MCF 10A (cell line): ENCODE data around the gene CDC42SE2. TPM values are rescaled to one million over a fixed set of nuclear protein-coding genes. Genes with fewer than 3 reads are reported as not detected.

Source experiments
- Bru-seq: library from RNA; stranded (reverse); fragments of 400-500 nt; gene quantifications from one replicate; lab custom pipeline; 2021; lab: Mats Ljungman, UMichigan
- BruChase-seq, 2 experiments: library from RNA; stranded (reverse); fragments of 400-500 nt; gene quantifications; one replicate each; lab custom pipeline; 2021; lab: Mats Ljungman, UMichigan
- BruUV-seq: library from RNA; stranded (reverse); fragments of 400-500 nt; replicated peaks from 2 replicates; lab custom pipeline; 2021; lab: Mats Ljungman, UMichigan
- CTCF ChIA-PET: fragments of 300-600 bp; sonication (Branson Sonifier 250); formaldehyde crosslinking; extraction: SDS; loops from one replicate; lab custom pipeline; 2021; ENCODE audit warnings: antibody characterized with exemption, inconsistent platforms; lab: Yijun Ruan, JAX
- POLR2A ChIA-PET: fragments of 300-600, 350-650 bp; sonication (Branson Sonifier 250); formaldehyde crosslinking; extraction: SDS; loops from one replicate; lab custom pipeline; 2020; ENCODE audit warnings: antibody characterized with exemption, inconsistent platforms; lab: Yijun Ruan, JAX
- DNase-seq: peaks from one replicate; pipeline ENCODE4 v3.0.0-alpha.2; 2018; ENCODE audit not compliant: unreplicated experiment
- H3K27ac Mint-ChIP-seq: one replicate; pipeline ENCODE4 v1.8.0; 2022; ENCODE audit warnings: mild to moderate bottlenecking, low read depth, mixed read lengths; ENCODE audit not compliant: unreplicated experiment
- H3K27me3 Mint-ChIP-seq: one replicate; pipeline ENCODE4 v1.8.0; 2022; ENCODE audit warnings: mixed read lengths; ENCODE audit not compliant: insufficient read depth, unreplicated experiment
- H3K36me3 Mint-ChIP-seq: one replicate; pipeline ENCODE4 v1.8.0; 2022; ENCODE audit warnings: mild to moderate bottlenecking, moderate library complexity, mixed read lengths; ENCODE audit not compliant: insufficient read depth, unreplicated experiment
- H3K4me1 Mint-ChIP-seq: one replicate; pipeline ENCODE4 v1.8.0; 2022; ENCODE audit warnings: mixed read lengths; ENCODE audit not compliant: insufficient read depth, unreplicated experiment
- H3K4me3 Mint-ChIP-seq: one replicate; pipeline ENCODE4 v1.8.0; 2022; ENCODE audit warnings: mild to moderate bottlenecking, moderate library complexity, mixed read lengths; ENCODE audit not compliant: unreplicated experiment
- H3K9me3 Mint-ChIP-seq: one replicate; pipeline ENCODE4 v1.8.0; 2022; ENCODE audit warnings: mixed read lengths; ENCODE audit not compliant: unreplicated experiment
- intact Hi-C: fragments of 100-400 bp; cut with micrococcal nuclease; formaldehyde crosslinking; loops from 2 replicates; pipeline ENCODE4 v1.14.1; 2022
- long read RNA-seq: library from polyadenylated mRNA; stranded (forward); transcript quantifications from one replicate; pipeline ENCODE4 v2.0.0, GENCODE V29; 2022
- total RNA-seq: library from RNA; stranded (reverse); gene quantifications from 2 replicates; pipeline ENCODE4 v1.2.3, GENCODE V29; 2022
- TF ChIP-seq, protein P1 (sequence below): fragments of 200-600 bp; IDR thresholded peaks from one replicate; pipeline ENCODE4 v1.8.0; 2022; ENCODE audit warnings: antibody characterized with exemption, mild to moderate bottlenecking; ENCODE audit not compliant: unreplicated experiment

CDC42SE2 gene, protein sequence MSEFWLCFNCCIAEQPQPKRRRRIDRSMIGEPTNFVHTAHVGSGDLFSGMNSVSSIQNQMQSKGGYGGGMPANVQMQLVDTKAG
- total RNA-seq: 71.0 and 96.4 TPM in 2 replicates
- percentile 94 among the genes with signal in this experiment for Bru-seq, nascent RNA
- BruChase-seq, experiment 1, labeled RNA remaining after a 6-hour chase: percentile 92 among the genes with signal in this experiment
- BruChase-seq, experiment 2, labeled RNA remaining after a 2-hour chase: percentile 90 among the genes with signal in this experiment
- long read RNA-seq, full-length matches to known transcripts: 62 of 242 reads
- long read RNA-seq, partial matches to known transcripts: 9 of 242 reads
- long read RNA-seq, other reads (novel, unspliced or antisense): 171 of 242 reads

DNA sequence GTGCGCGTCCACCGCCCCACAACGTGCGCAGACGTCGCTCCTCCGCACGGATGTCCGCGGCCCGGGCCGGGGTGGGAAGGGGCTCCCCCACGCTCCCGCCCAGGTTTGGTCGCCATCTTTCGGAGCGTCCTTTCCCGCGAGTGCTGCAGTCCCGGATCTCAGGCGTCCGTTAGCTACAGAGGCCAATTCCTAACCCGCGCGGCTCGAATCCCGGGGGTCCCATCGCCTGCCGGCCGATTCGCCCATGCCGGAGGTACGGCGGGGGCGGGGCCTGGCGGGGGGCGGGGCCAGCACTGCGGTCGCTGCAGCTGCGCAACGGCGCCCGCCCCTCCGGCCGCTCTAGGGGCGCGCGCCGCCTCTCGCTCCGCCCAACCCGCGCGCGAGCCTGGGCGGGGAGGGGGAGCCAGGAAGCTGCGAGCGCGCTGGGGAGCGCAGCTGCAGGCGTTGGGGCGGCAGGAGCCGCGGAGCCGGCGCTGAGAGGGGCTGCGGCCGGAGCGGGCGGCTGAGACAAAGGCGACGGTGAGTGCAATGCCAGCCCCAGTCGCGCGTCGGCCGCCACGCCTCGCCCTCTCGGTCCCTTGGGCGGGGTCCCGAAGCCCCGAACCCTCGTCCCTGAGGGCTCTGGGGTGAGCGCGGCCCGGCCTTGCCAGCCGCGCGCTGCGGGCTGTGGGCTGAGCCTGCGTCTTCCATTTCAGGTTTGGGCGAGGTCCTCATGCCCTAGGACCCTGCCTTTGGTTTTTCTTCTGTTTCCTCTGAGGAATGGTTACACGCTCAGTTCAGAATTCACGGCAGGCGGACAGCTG lies at the start of gene CDC42SE2:
Gene CDC42SE2 (plus strand): TSS at position 406 of the 803 bp plus-strand sequence. CDS start 95,441 bp downstream, outside the sequence.
- ChIA-PET CTCF (interaction anchor here (0.5 to 5.6 kb wide), 21 partner anchors 11 to 157 kb away, joined by 3 to 34 read pairs (median 4); no protein-coding TSS in a partner anchor), POLR2A (interaction anchor here (0.5 to 12.5 kb wide), 45 partner anchors 13 to 489 kb away, joined by 3 to 392 read pairs (median 6); partner anchors contain the start of genes HINT1 and LYRM7)
- Mint-ChIP-seq H3K4me1 (peaks cover 31% of the 10 kb centered on the region), H3K27ac (peak within 1 kb of the TSS; percentile 89), H3K36me3 (peaks cover 13% of the 10 kb centered on the region), H3K27me3 (no peaks in the 10 kb centered on the region), H3K4me3 (peak within 1 kb of the TSS; percentile 92), H3K9me3 (no peaks in the 10 kb centered on the region)
- intact Hi-C loops: loop anchor here (1.0 kb wide), 1 partner anchor 38 kb away; no protein-coding TSS in a partner anchor
- TF ChIP-seq, protein P1, sequence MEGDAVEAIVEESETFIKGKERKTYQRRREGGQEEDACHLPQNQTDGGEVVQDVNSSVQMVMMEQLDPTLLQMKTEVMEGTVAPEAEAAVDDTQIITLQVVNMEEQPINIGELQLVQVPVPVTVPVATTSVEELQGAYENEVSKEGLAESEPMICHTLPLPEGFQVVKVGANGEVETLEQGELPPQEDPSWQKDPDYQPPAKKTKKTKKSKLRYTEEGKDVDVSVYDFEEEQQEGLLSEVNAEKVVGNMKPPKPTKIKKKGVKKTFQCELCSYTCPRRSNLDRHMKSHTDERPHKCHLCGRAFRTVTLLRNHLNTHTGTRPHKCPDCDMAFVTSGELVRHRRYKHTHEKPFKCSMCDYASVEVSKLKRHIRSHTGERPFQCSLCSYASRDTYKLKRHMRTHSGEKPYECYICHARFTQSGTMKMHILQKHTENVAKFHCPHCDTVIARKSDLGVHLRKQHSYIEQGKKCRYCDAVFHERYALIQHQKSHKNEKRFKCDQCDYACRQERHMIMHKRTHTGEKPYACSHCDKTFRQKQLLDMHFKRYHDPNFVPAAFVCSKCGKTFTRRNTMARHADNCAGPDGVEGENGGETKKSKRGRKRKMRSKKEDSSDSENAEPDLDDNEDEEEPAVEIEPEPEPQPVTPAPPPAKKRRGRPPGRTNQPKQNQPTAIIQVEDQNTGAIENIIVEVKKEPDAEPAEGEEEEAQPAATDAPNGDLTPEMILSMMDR: no peak
- BruUV-seq: no TSS peak
- DNase-seq: peak; percentile 93

- TF ChIP-seq, protein P1: no peak
- intact Hi-C loops: no loop called here
- no peaks in the 10 kb centered on the region for H3K9me3 Mint-ChIP-seq
- no peak overlapping the region for H3K4me3 Mint-ChIP-seq
- ChIA-PET POLR2A (interaction anchor here (1.3 to 2.2 kb wide), 5 partner anchors 9 to 155 kb away, joined by 4 to 8 read pairs (median 5); partner anchors contain the start of gene CDC42SE2), CTCF (interaction anchor here (0.6 to 2.0 kb wide), 5 partner anchors 9 to 202 kb away, joined by 3 to 7 read pairs (median 3); no protein-coding TSS in a partner anchor)
- no peaks in the 10 kb centered on the region for H3K27me3 Mint-ChIP-seq
- peaks cover 6% of the 10 kb centered on the region for H3K4me1 Mint-ChIP-seq
- H3K27ac Mint-ChIP-seq: no peak overlapping the region
- no peak for DNase-seq
- no peaks in the 10 kb centered on the region for H3K36me3 Mint-ChIP-seq
- BruUV-seq: no TSS peak
These were observed 49.1 kb upstream of the CDC42SE2 start for GRCh38 chr5:131214609-131215227.

- Mint-ChIP-seq H3K4me3 (no peak overlapping the region), H3K4me1 (peaks cover 11% of the 10 kb centered on the region), H3K36me3 (no peaks in the 10 kb centered on the region), H3K27me3 (no peaks in the 10 kb centered on the region), H3K27ac (no peak overlapping the region), H3K9me3 (no peaks in the 10 kb centered on the region)
- TF ChIP-seq, protein P1: no peak
- DNase-seq: no peak
- no TSS peak for BruUV-seq
- ChIA-PET CTCF (interaction anchor here (0.6 to 0.9 kb wide), 2 partner anchors 25 to 818 kb away, joined by 3 to 4 read pairs; no protein-coding TSS in a partner anchor), POLR2A (interaction anchor here (0.6 to 1.0 kb wide), 2 partner anchors 12 to 31 kb away, joined by 3 to 4 read pairs; no protein-coding TSS in a partner anchor)
- intact Hi-C loops: no loop called here
These were observed 46.1 kb upstream of the CDC42SE2 start for GRCh38 chr5:131217791-131218190.
